Panc1 (cell line): ENCODE measurements around the gene HK2. TPM values are rescaled to one million over a fixed set of nuclear protein-coding genes. Genes with fewer than 3 reads are reported as not detected.

Experiments
- ATAC-seq: fragments of 200-7000 bp; cut with Tn5 transposase; 2 replicates; pipeline ENCODE4 v1.9.1; 2020; ENCODE audit warnings: mild to moderate bottlenecking, moderate library complexity
- BruUV-seq: library from RNA; stranded (reverse); fragments of 400-500 nt; replicated peaks from 2 replicates; lab custom pipeline; 2021; lab: Mats Ljungman, UMichigan
- CTCF ChIA-PET: fragments of 300-600 bp; sonication (Branson Sonifier 250); formaldehyde crosslinking; loops from one replicate; lab custom pipeline; 2022; ENCODE audit warnings: antibody characterized with exemption; lab: Charles Lee
- POLR2A ChIA-PET: fragments of 300-600 bp; sonication (Branson Sonifier 250); formaldehyde crosslinking; loops from one replicate; lab custom pipeline; 2022; ENCODE audit warnings: antibody characterized with exemption; lab: Charles Lee
- DNase-seq: peaks from one replicate; pipeline ENCODE4 v3.0.0-alpha.2; 2010; ENCODE audit warnings: low read depth, low spot score
- H3K27ac ChIP-seq: 2 replicates; pipeline ENCODE4 v1.5.1; 2011; ENCODE audit warnings: mild to moderate bottlenecking, low read length, inconsistent platforms
- H3K27me3 ChIP-seq: fragments of 200-500 bp; sonication (Bioruptor generic); 2 replicates; pipeline ENCODE4 v1.6.0; 2014; ENCODE audit warnings: low read length, inconsistent platforms; ENCODE audit not compliant: control insufficient read depth, insufficient read depth
- H3K36me3 ChIP-seq: fragments of 200-500 bp; sonication (Bioruptor generic); 2 replicates; pipeline ENCODE4 v1.5.1; 2014; ENCODE audit warnings: inconsistent platforms, mild to moderate bottlenecking, low read length, moderate library complexity; ENCODE audit not compliant: control insufficient read depth, insufficient read depth
- H3K4me1 ChIP-seq: 2 replicates; pipeline ENCODE4 v1.5.1; 2011; ENCODE audit warnings: inconsistent platforms, mild to moderate bottlenecking, low read length, moderate library complexity; ENCODE audit not compliant: control insufficient read depth, insufficient read depth
- H3K4me3 ChIP-seq, 2 experiments: 2 replicates each; pipeline ENCODE4 v1.5.1; 2011 to 2012; ENCODE audit warnings: low read depth in 2 of 2, low read length in 2 of 2, mild to moderate bottlenecking in 2 of 2, inconsistent platforms in 1 of 2, moderate library complexity in 1 of 2
- H3K9me3 ChIP-seq: fragments of 200-500 bp; sonication (Bioruptor generic); 2 replicates; pipeline ENCODE4 v1.5.1; 2014; ENCODE audit warnings: low read depth, mild to moderate bottlenecking, inconsistent platforms, low read length, moderate library complexity; ENCODE audit not compliant: control insufficient read depth, insufficient read depth
- POLR2AphosphoS5 ChIP-seq: IDR thresholded peaks from 2 replicates; pipeline ENCODE4 v1.6.1; 2012; ENCODE audit warnings: mild to moderate bottlenecking, low read depth, low read length, moderate library complexity
- SIN3A ChIP-seq: IDR thresholded peaks from 2 replicates; pipeline ENCODE4 v1.6.1; 2012; ENCODE audit warnings: low read depth, mild to moderate bottlenecking, low read length, moderate library complexity, borderline replicate concordance; ENCODE audit not compliant: insufficient read depth
- TCF7L2 ChIP-seq: IDR thresholded peaks from 2 replicates; pipeline ENCODE4 v1.6.1; 2011; ENCODE audit warnings: mild to moderate bottlenecking, low read depth, low read length, inconsistent platforms
- in situ Hi-C: cut with HindIII; loops from 2 replicates; pipeline ENCODE4 v1.10.0; 2016; ENCODE audit warnings: low sequenced_read_pairs, low pct_unique_long_range_greater_than_20kb
- intact Hi-C: fragments of 100-400 bp; cut with micrococcal nuclease; formaldehyde crosslinking; loops from one replicate; pipeline ENCODE4 v1.10.0; 2022; ENCODE audit not compliant: unreplicated experiment
- total RNA-seq: library from RNA; stranded (reverse); gene quantifications from one replicate; pipeline ENCODE4 v1.2.1, GENCODE V29; 2021; ENCODE audit not compliant: unreplicated experiment
- TF ChIP-seq, protein P1 (sequence below): fragments of 450-650 bp; IDR thresholded peaks from 2 replicates; pipeline ENCODE4 v1.5.1; 2017; ENCODE audit warnings: mild to moderate bottlenecking
- TF ChIP-seq, protein P2 (sequence below), 2 experiments: IDR thresholded peaks; 2 replicates each; pipeline ENCODE4 v1.6.1; 2011 to 2012; ENCODE audit warnings: low read depth in 2 of 2, control low read depth in 1 of 2, low read length in 1 of 2, mild to moderate bottlenecking in 1 of 2, moderate library complexity in 1 of 2; ENCODE audit not compliant: insufficient read depth in 1 of 2

The HK2 gene
- total RNA-seq, 1 experiment from 2014 or later = 1.7 TPM

DNA sequence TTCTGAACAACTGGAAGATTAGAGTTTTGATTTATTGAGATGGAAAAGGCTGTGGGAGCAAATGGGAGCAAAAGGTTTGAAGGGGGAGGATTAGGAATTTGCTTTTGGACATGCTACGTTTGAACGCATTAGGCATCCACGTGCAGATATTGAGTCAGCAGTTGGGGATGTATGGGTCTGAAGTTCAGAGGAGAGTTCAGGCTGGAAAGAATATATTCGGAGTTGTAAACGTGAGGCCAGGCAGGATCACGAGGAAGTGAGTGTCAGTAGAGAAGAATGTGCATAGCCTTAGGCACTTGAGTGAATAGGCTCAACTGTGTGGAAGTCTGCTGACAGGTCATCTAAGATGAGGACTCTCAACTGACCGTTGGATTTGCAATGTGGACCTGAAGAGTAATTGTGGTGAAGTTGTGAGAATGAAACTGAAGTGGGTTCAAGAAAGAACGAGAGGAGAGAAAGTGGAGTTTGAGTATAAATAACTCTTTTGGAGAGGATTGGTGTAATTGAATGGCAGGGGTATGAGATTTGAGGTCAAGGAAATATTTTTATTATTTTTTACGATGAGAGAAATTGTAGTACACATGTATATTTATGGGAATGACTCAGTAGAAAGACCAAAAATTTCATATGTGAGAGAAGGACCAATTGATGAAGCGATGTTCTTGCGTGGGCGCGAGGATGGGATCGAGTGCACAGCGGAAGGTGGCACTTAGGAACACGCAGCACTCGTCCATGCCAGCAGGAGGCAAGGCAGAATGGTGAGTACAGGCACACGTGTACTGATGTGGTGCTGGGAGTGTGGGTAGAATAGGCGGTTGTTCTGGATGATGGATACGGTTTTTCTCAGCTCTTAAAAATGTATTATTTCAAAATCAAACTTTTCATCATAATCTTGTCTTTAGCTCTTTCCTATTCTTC, 84.0 kb downstream of the HK2 start:
- TF ChIP-seq TCF7L2 (no peak), SIN3A (no peak), POLR2AphosphoS5 (no peak)
- TF ChIP-seq, protein P1, sequence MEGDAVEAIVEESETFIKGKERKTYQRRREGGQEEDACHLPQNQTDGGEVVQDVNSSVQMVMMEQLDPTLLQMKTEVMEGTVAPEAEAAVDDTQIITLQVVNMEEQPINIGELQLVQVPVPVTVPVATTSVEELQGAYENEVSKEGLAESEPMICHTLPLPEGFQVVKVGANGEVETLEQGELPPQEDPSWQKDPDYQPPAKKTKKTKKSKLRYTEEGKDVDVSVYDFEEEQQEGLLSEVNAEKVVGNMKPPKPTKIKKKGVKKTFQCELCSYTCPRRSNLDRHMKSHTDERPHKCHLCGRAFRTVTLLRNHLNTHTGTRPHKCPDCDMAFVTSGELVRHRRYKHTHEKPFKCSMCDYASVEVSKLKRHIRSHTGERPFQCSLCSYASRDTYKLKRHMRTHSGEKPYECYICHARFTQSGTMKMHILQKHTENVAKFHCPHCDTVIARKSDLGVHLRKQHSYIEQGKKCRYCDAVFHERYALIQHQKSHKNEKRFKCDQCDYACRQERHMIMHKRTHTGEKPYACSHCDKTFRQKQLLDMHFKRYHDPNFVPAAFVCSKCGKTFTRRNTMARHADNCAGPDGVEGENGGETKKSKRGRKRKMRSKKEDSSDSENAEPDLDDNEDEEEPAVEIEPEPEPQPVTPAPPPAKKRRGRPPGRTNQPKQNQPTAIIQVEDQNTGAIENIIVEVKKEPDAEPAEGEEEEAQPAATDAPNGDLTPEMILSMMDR = no peak
- TF ChIP-seq, protein P2, sequence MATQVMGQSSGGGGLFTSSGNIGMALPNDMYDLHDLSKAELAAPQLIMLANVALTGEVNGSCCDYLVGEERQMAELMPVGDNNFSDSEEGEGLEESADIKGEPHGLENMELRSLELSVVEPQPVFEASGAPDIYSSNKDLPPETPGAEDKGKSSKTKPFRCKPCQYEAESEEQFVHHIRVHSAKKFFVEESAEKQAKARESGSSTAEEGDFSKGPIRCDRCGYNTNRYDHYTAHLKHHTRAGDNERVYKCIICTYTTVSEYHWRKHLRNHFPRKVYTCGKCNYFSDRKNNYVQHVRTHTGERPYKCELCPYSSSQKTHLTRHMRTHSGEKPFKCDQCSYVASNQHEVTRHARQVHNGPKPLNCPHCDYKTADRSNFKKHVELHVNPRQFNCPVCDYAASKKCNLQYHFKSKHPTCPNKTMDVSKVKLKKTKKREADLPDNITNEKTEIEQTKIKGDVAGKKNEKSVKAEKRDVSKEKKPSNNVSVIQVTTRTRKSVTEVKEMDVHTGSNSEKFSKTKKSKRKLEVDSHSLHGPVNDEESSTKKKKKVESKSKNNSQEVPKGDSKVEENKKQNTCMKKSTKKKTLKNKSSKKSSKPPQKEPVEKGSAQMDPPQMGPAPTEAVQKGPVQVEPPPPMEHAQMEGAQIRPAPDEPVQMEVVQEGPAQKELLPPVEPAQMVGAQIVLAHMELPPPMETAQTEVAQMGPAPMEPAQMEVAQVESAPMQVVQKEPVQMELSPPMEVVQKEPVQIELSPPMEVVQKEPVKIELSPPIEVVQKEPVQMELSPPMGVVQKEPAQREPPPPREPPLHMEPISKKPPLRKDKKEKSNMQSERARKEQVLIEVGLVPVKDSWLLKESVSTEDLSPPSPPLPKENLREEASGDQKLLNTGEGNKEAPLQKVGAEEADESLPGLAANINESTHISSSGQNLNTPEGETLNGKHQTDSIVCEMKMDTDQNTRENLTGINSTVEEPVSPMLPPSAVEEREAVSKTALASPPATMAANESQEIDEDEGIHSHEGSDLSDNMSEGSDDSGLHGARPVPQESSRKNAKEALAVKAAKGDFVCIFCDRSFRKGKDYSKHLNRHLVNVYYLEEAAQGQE (IDR thresholded peaks at IDR 0.05; ENCODE audit: insufficient read depth in 1 of 2, low read depth in 2 of 2, low read length in 1 of 2) = no peak
- ChIA-PET CTCF (no interaction called here), POLR2A (no interaction called here)
- Histone ChIP-seq H3K4me3 (no peak overlapping the region), H3K36me3 (no peaks in the 10 kb centered on the region), H3K27me3 (no peaks in the 10 kb centered on the region), H3K9me3 (no peaks in the 10 kb centered on the region), H3K27ac (no peak overlapping the region), H3K4me1 (no peaks in the 10 kb centered on the region)
- no TSS peak for BruUV-seq
- DNase-seq = peak; percentile 64
- ATAC-seq = peak; percentile 60
- intact Hi-C loops (loop anchor here (2.0 to 10.0 kb wide), 2 partner anchors 137 to 487 kb away; no protein-coding TSS in a partner anchor), in situ Hi-C loops (no loop called here)

DNA sequence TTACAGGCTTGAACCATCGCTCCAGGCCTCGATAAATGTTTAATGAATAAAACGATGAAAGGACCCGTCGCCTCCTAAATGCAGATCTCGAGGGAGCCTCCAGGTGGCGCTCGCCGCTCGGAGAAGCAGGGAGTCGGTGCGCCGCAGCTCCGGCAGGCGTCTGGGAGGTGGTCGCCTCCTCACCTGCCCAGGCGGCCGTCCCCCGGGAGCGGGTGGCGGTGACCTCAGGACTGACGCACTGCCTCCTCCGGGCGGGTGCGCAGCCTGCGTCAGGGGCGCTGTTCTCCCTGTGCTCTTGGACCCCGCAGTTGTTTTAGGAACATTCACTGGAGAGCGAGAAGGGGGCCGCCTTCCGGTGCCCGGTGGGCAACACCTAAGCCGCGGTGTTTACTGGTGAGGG, 85.9 kb downstream of the HK2 start:
- Histone ChIP-seq H3K27me3 (no peaks in the 10 kb centered on the region), H3K9me3 (no peaks in the 10 kb centered on the region), H3K27ac (no peak overlapping the region), H3K4me1 (no peaks in the 10 kb centered on the region), H3K4me3 (peak overlapping the region; percentile 38 to 70), H3K36me3 (no peaks in the 10 kb centered on the region)
- intact Hi-C loops = loop anchor here (2.0 to 10.0 kb wide), 3 partner anchors 135 to 485 kb away; no protein-coding TSS in a partner anchor
- CTCF ChIA-PET = interaction anchor here (0.5 to 1.1 kb wide), 3 partner anchors 10 to 1694 kb away, joined by 3 to 5 read pairs (median 5); no protein-coding TSS in a partner anchor
- DNase-seq (peak; percentile 38), ATAC-seq (peak; percentile 83)
- POLR2A ChIA-PET = no interaction called here
- TF ChIP-seq POLR2AphosphoS5 = no peak
- TF ChIP-seq, protein P1 = peak; percentile 94
- TF ChIP-seq, protein P2 (IDR thresholded peaks at IDR 0.05; ENCODE audit: insufficient read depth in 1 of 2, low read depth in 2 of 2, low read length in 1 of 2) = 0 out of 4 replicates have a peak, but pooled peaks of 1 of the 2 experiments have one; percentile 9
- peak; percentile 40; the same call in 1 of the 2 replicates for TF ChIP-seq TCF7L2
- TF ChIP-seq SIN3A = no peak
- BruUV-seq = no TSS peak
- in situ Hi-C loops = no loop called here
